OCI-LY3 (cell line): ENCODE results near the gene CPO.

Source experiments
- CTCF ChIP-seq: fragments of 200-600, 300-600 bp; sonication (generic); IDR thresholded peaks from 2 replicates; pipeline ENCODE4 v1.5.1; 2014; ENCODE audit warnings: antibody characterized with exemption, low read length, low read depth
- EZH2phosphoT487 ChIP-seq: fragments of 200-600 bp; shearing (Covaris generic); IDR thresholded peaks from 2 replicates; pipeline ENCODE4 v1.6.1; 2018; ENCODE audit warnings: antibody characterized with exemption, mixed run types, low read depth

DNA sequence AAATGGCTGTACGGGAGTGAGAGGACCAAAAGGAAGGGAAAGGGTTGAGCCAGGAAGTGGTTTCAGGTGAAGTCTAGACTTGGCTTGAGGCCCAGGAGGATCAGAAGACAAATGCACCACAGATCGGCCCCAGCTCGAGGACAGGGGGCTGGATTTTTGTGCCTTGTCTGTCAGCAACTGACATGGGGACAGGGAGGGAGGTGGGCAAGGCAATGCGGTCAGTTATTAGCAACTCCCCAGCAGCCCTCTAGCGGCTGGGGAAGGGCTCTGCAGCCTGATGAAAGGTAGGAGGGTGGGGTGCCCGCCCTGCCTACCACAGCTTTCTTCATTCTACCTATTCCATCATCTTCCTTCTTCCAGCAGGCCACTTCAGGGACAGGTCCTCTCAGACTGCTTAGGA, 50.0 kb downstream of the CPO start:
- TF ChIP-seq CTCF (peak; percentile 77), EZH2phosphoT487 (no peak)
